Activated T-helper 1 cell treated with Interleukin-2 at 50 U/mL for 16 hours (primary cell): ENCODE results near the gene PNPLA7.
A peak's percentile ranks its signal among the peaks of the same experiment; 100 is the strongest.
"Not testable (repeated sequence)": the region's sequence is repeated elsewhere in the genome, so short reads cannot be mapped to it uniquely, and the experiment has no call there.

Experiments
- DNase-seq: peaks from one replicate; pipeline ENCODE4 v3.0.0-alpha.2; 2020; ENCODE audit warnings: low read depth

Gene PNPLA7

GRCh38 chr9:137460363-137461315, 89.6 kb downstream of the PNPLA7 start:
- DNase-seq = no peak

- no peak for DNase-seq
Observed at GRCh38 chr9:137459601-137460362, 90.4 kb downstream of the PNPLA7 start.

- peak; percentile 93 for DNase-seq
Observed at GRCh38 chr9:137459152-137459600, 91.0 kb downstream of the PNPLA7 start, which contains the start of gene NSMF. Gene NSMF (minus strand): TSS chr9:137459334. CDS start chr9:137459102, 232 bp downstream.

- DNase-seq = no peak
Observed at GRCh38 chr9:137458194-137459151, 91.7 kb downstream of the PNPLA7 start.

- no peak for DNase-seq
Observed at GRCh38 chr9:137457406-137458193, 92.6 kb downstream of the PNPLA7 start.

- no peak for DNase-seq
Observed at GRCh38 chr9:137456864-137457405, 93.3 kb downstream of the PNPLA7 start.

GRCh38 chr9:137456061-137456863, 93.9 kb downstream of the PNPLA7 start:
- DNase-seq = no peak

- no peak for DNase-seq
Observed at GRCh38 chr9:137455359-137455991, 94.7 kb downstream of the PNPLA7 start.

- DNase-seq = no peak
Observed at GRCh38 chr9:137454597-137455358, 95.4 kb downstream of the PNPLA7 start.

- peak; percentile 47 for DNase-seq
Observed at GRCh38 chr9:137454145-137454596, 96.0 kb downstream of the PNPLA7 start.

GRCh38 chr9:137453643-137454081, 96.5 kb downstream of the PNPLA7 start:
- DNase-seq = peak; percentile 51

GRCh38 chr9:137452761-137453642, 97.2 kb downstream of the PNPLA7 start:
- DNase-seq = no peak

- no peak for DNase-seq
Observed at GRCh38 chr9:137452006-137452760, 98.0 kb downstream of the PNPLA7 start.

- not testable (repeated sequence) for DNase-seq
Observed at GRCh38 chr9:137451264-137452005, 98.8 kb downstream of the PNPLA7 start.

- not testable (repeated sequence) for DNase-seq
Observed at GRCh38 chr9:137450539-137451222, 99.5 kb downstream of the PNPLA7 start.
